SK-N-MC (cell line): Measurements from ENCODE around the gene CMIP.

Experiments
- EZH2 ChIP-seq: fragments of 200-600 bp; sonication (generic); IDR thresholded peaks from one replicate; pipeline ENCODE4 v1.6.1; 2017; ENCODE audit warnings: antibody characterized with exemption
- FOXP2 ChIP-seq: optimal IDR thresholded peaks from 2 replicates; pipeline ENCODE3; 2011; ENCODE audit warnings: mild to moderate bottlenecking, moderate library complexity; ENCODE audit not compliant: insufficient read depth; ENCODE audit errors: extremely low read length, control extremely low read depth
- POLR2AphosphoS5 ChIP-seq: IDR thresholded peaks from 2 replicates; pipeline ENCODE4 v1.6.1; 2012; ENCODE audit warnings: mild to moderate bottlenecking, low read depth, low read length, borderline replicate concordance

GRCh38 chr16:81668243-81669097 lies 223.9 kb downstream of the CMIP start:
- TF ChIP-seq EZH2 = no peak
- no peak for TF ChIP-seq POLR2AphosphoS5
- TF ChIP-seq FOXP2 = no peak
